Kidney glomerular epithelial cell (primary cell): ENCODE measurements around the gene TPI1.
A peak's percentile ranks its signal among the peaks of the same experiment; 100 is the strongest.
"Not testable (repeated sequence)": the region's sequence is repeated elsewhere in the genome, so short reads cannot be mapped to it uniquely, and the experiment has no call there.

Experiments
- DNase-seq: peaks from one replicate; lab custom pipeline; 2025; lab: John Stamatoyannopoulos, UW

The TPI1 gene

DNA sequence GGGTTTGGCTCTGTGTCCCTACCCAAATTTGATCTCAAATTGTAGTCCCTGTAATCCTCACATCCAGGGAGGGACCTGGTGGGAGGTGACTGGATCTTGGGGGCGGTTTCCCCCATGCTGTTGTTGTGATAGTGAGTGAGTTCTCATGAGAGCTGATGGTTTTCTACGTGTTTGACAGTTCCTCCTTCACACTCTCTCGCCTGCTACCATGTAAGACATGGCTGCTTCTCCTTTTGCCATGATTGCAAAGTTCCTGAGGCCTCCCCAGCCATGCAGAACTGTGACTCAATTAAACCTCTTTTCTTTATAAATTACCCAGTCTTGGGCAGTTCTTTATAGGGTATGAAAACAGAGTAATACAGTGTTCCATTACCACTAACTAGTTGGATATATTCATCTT lies 27.0 kb downstream of the TPI1 start:
- DNase-seq: no peak

DNA sequence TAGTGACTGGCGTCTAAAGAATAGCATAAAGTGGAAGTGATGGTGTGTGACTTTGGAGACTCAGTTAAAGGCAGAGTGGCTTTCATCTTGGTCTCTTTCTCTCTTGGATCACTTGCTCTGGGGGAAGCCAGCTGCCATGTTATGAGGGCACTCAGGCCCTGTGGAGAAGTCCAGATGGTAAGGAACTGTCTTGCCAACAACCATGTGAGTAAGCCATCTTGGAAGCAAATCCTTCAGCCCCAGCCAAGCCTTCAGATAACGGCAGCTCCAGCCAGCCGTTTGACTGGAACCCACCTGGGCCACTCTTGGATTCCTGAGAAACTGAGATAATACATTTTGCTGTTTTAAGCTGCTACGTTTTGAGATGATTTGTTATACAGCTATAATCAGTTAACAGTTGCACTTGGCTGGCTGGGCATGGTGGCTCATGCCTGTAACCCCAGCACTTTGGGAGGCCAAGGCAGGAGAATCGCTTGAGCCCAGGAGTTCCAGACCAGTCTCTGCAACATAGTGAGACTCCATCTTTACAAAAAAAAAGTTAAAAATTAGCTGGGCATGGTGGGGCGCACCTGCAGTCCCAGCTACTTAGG lies 29.6 kb downstream of the TPI1 start:
- no peak for DNase-seq

DNA sequence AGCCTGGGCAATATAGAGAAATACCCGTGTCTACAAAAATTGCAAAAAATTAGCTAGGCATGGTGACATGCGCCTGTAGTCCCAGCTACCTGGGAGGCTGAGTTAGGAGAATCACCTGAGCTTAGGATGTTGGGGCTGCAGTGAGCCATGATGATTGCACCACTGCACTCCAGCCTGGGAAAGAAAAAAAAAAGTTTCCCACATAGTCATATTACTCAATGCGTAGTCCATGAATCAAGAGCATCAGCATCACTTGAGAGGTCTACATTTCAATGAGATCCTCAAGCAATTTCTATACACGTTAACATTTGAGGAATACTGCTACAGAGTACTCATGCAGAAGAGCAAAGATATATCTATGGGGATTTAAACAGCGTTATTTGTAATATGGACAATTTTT lies 32.1 kb downstream of the TPI1 start:
- DNase-seq: no peak

DNA sequence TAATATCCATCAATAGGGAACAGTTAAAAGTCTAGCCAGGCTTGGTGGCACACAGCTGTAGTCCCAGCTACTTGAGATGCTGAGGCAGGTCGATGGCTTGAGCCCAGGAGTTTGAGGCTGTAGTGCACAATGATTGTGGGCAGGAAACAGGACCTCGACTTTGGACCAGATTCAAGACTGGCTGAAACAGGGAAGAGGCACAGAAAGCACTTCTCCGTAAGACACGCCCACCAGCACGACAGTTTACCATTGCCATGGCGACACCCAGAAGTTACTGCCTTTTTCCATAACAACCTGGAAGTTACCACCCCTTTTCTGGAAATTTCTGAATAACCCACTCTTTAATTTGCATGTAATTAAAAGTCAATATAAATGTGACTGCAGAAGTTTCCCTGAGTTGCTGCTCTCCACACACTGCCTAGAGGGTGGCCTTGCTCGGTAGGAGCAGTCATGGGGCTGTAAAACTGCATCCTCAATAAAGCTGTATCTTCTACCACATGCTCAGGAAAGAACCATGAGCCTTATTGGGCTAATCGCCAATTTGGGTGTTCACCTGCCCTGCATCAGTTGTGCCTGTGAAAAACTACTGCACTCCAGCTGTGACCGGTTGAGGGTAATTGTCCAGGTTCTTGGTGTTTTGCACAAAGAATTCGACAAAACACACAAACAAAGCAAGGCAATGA lies 32.6 kb downstream of the TPI1 start:
- no peak for DNase-seq

DNA sequence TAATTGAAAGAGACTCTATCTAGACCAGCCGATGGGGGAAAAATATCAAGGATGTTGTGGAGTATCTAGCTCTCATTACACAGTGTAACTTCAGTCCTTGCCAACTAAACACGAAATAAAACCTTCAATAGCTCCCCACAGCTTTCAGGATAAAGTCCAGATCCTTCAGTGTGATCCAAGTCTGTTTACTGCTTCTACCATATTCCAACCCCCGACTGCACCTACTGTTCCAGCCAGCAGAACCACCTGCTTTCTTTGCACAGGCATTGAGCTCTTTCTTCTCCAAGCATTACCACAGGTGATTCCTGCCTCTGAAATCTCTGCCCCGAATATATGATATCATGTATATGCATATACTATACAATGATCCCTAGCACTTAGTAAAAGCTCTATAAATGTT lies 35.1 kb downstream of the TPI1 start:
- DNase-seq: no peak

DNA sequence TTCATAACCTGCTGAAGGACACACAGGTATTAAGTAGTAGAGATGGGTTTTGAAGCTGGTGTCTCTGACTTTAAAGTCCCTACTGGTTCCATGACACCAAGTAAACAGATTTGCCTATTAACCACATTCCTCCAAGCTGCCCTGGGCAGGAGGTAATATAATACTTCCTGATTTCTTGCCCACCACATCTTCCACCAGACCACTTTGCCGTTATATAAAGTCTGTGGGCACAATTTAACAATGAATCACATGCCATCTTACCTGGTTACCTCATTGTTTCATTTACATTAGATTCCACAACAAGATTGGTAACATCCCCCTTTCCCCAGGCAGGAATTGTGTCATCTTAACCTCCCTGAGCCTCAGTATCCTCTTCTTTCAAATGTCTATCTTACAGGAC lies 36.4 kb downstream of the TPI1 start:
- DNase-seq: no peak

DNA sequence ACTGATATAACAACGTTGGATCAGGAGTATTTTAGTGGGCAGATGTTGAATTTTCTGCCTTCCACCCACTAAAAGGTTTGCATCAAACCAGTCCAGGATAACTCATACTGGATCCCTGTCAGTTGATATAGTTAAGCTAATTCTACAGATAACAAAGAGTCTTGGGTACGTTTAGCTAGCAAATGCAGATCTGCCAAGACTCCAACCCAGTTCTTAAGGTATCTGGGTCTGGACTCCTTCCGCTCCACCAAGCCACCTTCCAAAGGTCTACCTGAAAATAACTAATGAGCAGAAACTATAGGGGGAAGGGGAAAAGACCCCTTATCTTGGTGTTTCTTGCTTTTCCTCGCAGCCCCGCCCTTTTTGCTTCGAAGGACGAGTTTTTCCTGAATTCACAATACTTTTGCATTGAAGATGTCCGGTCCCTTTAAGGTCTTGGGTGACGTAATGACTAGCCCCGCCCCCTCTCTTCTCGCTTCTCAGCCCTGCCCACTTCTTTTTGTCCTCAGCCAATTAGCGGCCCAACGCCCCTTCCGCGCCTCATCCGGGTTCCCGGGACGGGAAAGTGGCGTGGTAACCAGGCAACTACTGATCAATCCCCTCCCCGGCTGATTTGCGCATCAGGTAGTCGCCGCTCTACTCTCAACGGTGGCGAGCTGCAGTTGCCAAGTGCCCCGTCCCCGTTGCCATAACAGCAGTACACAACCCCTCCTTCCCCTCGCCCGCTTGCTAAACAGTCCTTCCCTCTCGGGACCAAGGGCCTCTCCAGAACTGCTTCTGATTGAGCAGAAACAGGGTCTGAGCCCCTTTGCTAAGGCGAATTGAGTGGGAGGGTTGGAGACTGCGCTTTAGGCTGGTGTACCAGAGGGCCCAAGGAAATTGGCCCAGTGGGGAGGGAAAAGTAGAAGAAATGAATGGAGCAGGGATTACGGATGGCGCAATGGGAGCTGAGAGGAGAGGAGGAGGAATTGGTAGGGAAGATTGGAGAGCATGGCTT lies 37.2 kb downstream of the TPI1 start, which contains the start of gene LRRC23:
Gene LRRC23 (plus strand): TSS at position 543 of the 997 bp plus-strand sequence. CDS start 812 bp downstream, outside the sequence.
- peak; percentile 96 for DNase-seq

DNA sequence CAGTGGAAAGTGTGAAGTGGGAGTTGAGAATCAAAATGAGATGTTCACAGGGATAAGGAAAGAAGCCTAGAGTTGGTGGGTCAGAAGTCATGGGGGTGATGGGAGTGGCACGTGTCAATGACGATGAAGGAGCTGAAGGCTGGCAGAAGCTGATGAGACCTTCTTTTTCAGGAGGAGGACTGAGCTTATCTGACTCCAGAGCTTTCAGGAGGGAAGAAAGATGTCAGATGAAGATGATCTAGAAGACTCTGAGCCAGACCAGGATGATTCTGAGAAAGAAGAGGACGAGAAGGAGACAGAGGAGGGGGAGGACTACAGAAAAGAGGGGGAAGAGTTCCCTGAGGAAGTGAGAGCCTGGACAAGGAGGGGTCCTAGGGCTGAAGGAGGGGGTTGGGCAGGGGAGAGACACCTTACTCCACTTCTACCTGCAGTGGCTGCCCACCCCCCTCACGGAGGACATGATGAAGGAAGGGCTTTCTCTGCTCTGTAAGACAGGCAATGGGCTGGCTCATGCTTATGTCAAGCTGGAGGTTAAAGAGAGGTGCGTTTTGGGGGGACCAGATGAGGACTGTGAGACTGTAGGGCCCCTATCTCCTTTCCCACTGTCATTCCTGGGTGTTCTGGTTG lies 38.2 kb downstream of the TPI1 start:
- no peak for DNase-seq

DNA sequence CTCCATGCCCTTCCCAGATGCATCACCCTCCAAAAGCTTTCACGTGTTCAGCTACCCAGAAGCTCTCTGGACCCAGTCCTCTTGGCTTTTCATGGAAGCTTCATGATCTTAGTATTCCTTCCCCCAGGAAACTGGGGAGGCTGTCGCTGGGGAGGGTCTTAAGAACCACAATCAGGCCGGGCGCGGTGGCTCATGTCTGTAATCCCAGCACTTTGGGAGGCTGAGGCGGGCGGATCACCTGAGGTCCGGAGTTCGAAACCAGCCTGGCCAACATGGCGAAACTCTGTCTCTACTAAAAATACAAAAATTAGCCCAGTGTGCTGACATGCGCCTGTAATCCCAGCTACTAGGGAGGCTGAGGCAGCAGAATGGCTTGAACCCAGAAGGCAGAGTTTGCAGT lies 40.8 kb downstream of the TPI1 start:
- not testable (repeated sequence) for DNase-seq

DNA sequence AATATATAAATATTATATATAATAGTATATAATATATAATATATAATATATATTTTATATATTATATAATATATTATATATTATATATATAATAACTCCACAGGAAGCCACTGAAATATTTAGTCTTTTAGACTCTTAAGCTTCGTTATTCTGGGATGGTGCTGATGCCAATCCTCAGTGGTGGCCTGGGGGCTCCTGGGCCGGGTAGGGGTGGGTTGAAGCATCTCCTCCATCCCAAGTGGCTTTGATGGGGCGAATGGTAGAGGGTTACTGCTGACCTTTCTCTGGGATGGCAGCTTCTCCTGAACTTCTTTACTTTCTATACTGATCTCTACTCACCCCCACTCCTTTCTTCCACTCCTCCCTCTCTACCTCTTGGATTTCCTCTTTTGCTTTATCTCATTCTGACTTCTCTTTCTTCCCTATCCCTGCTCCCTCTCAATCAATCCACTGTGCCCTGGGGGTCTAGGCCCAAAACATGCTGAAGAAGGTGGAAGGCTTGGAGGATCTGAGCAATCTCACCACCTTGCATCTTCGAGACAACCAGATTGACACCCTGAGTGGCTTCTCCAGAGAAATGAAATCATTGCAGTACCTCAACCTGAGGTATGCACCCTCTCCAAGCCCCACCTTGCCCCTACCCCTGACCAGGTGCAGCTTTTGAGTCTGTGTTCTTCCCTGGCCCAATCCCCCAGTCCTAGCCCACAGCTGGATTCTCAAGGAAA lies 42.3 kb downstream of the TPI1 start:
- no peak for DNase-seq

DNA sequence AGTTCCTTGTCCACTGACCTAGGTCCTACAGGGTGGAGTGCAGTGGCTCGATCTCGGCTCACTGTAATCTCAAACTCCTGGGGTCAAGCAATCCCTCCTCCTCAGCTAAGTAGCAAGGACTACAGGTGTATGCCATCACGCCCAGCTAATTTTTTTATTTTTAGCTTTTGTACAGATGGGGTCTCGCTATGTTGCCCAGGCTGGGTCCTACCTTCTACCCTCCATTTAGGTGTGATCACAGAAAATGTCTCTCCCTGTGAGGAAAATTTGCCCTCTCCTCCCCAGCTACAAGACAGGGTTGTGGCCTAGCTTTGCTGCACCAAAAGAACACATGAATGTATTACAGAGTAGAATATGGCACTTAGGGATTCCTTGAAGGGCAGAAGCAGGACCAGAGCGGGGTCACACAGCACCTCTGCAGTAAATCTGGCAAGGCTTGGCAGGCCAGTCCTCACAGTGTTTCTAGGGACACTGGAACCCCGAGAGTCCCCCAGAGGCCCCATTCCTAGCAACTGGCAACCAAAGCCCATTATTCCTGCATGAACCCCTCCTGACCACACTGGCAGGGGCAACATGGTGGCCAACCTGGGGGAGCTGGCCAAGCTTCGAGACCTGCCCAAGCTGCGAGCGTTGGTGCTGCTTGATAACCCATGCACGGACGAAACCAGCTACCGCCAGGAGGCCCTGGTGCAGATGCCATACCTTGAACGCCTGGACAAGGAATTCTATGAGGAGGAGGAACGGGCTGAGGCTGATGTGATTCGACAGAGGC lies 45.0 kb downstream of the TPI1 start:
- no peak for DNase-seq

DNA sequence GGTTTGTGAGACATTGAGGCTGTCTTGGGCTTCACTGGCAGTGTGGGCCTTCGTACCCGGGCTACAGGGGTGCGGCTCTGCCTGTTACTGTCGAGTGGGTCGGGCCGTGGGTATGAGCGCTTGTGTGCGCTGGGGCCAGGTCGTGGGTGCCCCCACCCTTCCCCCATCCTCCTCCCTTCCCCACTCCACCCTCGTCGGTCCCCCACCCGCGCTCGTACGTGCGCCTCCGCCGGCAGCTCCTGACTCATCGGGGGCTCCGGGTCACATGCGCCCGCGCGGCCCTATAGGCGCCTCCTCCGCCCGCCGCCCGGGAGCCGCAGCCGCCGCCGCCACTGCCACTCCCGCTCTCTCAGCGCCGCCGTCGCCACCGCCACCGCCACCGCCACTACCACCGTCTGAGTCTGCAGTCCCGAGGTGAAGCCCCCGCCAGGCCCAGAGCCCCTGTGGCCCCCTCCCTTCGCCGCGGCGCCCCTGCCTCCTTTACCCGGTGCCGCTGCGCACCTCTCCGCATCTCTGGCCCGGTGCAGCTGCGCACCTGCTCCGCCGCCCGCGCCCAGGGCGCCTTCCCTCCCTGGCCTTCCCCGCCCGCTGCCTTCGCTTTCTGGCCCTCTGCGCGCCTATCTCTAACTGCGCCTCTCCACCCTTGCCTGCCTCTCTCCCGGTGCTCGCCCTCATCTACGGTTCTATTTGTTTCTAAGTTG lies 47.1 kb downstream of the TPI1 start, which contains the start of gene ENO2:
Gene ENO2 (plus strand): TSS at position 335 of the 701 bp plus-strand sequence. CDS start 1,253 bp downstream, outside the sequence.
- peak; percentile 65 for DNase-seq

DNA sequence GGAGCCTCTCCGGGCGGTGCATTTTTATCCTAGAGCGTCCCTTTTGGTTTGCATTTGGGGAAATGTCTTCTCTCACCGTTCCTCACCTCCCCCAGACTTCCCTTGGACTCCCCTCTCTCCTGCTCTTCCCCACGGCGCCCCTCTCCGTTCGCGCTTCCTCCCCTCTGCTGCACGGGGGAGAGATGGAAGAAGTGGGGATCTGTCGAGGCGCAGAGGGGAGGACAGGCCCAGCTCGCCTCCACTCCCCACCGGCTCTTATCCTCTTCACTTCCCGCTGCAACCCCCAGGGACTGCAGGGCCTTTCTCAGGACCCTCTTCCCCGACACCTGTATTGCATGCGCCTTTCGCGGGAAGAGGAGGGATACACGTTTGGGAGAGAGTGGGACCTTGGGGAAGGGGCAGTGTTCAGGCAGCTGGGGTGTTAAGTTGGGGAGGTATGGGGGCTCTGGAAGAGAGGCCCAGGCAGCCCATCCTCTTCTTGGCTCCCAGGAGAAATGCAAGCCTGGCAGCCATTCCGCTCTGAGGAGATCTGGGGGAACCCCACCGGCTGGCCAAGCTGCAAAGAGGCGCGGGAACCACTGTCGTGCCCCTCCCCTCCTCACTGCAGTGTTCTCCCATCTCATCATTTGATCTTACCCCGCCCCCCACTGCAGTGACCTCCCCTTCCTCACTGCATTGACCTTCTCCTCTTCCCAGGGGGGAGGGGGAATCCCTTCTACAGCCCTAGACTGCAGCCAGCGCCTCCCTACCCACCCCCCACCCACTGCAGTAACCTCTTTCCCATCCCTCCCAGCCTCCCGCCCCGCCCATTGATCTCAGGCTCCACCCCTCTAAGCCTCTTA lies 47.8 kb downstream of the TPI1 start:
- no peak for DNase-seq

DNA sequence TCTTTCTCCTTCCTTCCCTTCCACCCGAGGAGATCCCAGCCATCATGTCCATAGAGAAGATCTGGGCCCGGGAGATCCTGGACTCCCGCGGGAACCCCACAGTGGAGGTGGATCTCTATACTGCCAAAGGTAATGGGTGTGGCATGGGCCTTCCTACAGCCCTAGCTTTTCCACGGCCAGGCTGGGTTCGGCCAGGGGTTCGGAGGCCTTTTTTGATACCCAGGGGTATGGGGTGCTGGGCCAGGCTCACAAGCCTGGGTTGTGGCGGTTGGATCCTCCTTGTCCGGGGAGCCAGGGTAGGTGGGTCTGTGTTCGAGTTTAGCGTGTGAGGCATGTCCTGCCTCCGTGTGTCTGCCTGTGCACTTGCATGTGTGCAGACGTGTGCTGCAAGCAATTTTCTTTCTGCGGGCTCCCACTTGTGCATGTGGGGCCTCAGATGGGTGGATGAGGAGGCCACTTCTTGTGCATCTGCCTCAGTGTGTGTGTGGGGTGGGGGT lies 48.5 kb downstream of the TPI1 start:
- DNase-seq: no peak

DNA sequence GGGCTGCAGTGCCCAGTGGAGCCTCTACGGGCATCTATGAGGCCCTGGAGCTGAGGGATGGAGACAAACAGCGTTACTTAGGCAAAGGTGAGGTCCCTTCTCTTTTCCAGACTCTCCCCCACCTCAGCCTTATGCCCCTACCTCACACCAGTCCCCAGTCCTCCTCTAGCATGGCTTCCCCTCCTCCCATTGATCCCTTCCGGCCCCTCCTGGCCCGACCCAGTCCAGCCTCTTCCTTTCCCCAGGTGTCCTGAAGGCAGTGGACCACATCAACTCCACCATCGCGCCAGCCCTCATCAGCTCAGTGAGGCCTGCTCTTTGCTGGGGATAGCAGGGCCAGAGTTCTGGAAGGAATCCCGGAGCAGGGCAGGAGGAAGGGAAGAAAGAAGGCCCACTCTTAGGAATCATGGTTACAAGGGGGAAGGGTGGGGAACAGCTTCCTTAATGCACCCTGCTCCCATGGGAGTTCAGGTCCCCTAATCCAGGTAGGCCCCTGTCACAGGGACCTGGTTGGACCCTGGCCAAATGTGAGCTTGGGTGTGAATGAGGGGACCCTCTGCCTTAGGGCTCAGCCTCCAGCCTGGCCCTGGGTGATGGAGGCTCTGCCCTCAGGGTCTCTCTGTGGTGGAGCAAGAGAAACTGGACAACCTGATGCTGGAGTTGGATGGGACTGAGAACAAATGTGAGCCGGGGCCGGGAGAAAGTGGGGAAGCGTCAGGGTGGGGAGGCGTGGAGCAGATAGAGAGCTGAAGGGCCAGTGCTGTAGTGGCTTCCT lies 49.3 kb downstream of the TPI1 start:
- DNase-seq: no peak

DNA sequence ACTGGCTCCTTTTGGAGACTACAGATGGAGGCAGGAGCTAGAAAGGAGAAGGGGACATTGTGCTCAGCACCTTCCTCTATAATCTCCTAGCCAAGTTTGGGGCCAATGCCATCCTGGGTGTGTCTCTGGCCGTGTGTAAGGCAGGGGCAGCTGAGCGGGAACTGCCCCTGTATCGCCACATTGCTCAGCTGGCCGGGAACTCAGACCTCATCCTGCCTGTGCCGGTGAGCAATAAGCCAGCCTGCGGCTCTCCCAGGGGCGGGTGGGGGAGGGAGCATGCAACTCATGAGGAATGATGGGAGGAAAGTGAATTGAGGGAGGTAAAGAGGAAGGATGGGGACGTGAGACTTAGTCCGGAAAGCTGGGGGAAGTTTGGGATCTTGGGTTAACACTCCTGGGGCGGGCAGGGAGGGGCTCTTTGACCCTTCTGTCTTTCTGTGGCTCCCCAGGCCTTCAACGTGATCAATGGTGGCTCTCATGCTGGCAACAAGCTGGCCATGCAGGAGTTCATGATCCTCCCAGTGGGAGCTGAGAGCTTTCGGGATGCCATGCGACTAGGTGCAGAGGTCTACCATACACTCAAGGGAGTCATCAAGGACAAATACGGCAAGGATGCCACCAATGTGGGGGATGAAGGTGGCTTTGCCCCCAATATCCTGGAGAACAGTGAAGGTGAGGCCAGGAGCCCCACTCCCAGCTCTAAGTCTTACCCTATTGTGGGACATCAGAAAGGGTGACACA lies 50.3 kb downstream of the TPI1 start:
- no peak for DNase-seq

DNA sequence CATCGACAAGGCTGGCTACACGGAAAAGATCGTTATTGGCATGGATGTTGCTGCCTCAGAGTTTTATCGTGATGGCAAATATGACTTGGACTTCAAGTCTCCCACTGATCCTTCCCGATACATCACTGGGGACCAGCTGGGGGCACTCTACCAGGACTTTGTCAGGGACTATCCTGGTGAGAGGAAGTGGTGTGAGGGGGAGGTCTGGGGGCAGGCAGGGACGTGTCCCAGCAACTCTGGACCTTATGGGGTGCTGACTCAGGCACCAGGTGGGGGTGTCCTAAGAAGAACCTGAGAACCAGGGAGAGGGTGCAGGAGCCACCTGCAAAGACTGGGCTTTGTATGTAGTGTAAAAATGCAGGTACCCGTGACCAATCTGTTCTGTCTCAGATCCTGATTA lies 52.3 kb downstream of the TPI1 start:
- DNase-seq: no peak
